Kidney (tissue), 14 donors: ENCODE results near the gene HSPB2. TPM values are rescaled to one million over a fixed set of nuclear protein-coding genes. Genes with fewer than 3 reads are reported as not detected.
"Not testable (repeated sequence)": the region's sequence is repeated elsewhere in the genome, so short reads cannot be mapped to it uniquely, and the experiment has no call there.

Experiments
- DNase-seq, 5 donors: peaks; one replicate each; pipeline ENCODE4 v3.0.0-alpha.2; 2013 to 2020
- FAIRE-seq: peaks from 2 replicates; lab custom pipeline; 2012; peaks lifted over from hg19 to GRCh38; lab: Jason Lieb, UNC
- H3K27ac ChIP-seq, 2 donors: one replicate each; pipeline ENCODE4 v1.7.0; 2013; ENCODE audit warnings: low read depth in 2 of 2, low read length in 2 of 2, inconsistent platforms in 1 of 2
- H3K27me3 ChIP-seq: one replicate; pipeline ENCODE4 v1.7.1; 2013; ENCODE audit warnings: low read length, inconsistent platforms; ENCODE audit not compliant: control insufficient read depth, insufficient read depth
- H3K36me3 ChIP-seq, 3 donors: one replicate each; pipeline versions ENCODE4 v1.7.0 to v1.7.1; 2013; ENCODE audit warnings: low read length in 3 of 3, control low read depth in 1 of 3, inconsistent platforms in 1 of 3; ENCODE audit not compliant: insufficient read depth in 3 of 3, control insufficient read depth in 2 of 3
- H3K4me1 ChIP-seq, 3 donors: one replicate each; pipeline versions ENCODE4 v1.7.0 to v1.7.1; 2013; ENCODE audit warnings: low read length in 3 of 3, inconsistent platforms in 1 of 3, low read depth in 1 of 3; ENCODE audit not compliant: control insufficient read depth in 2 of 3, insufficient read depth in 2 of 3
- H3K4me3 ChIP-seq, 3 donors: one replicate each; pipeline versions ENCODE4 v1.7.0 to v1.8.1; 2013; ENCODE audit warnings: low read length in 3 of 3, control low read depth in 1 of 3, inconsistent platforms in 1 of 3
- H3K9ac ChIP-seq, 3 donors: one replicate each; pipeline versions ENCODE4 v1.7.0 to v1.7.1; 2013; ENCODE audit warnings: low read length in 3 of 3, control low read depth in 1 of 3, inconsistent platforms in 1 of 3
- H3K9me3 ChIP-seq, 3 donors: one replicate each; pipeline versions ENCODE4 v1.7.0 to v1.7.1; 2013; ENCODE audit warnings: low read length in 3 of 3, control low read depth in 1 of 3, inconsistent platforms in 1 of 3; ENCODE audit not compliant: control insufficient read depth in 2 of 3, insufficient read depth in 1 of 3
- CTCF ChIP-seq: IDR thresholded peaks from 3 replicates; pipeline ENCODE4 v1.5.1; 2012; ENCODE audit warnings: mild to moderate bottlenecking, moderate library complexity, borderline replicate concordance; ENCODE audit not compliant: insufficient read depth; ENCODE audit errors: extremely low read depth
- intact Hi-C: fragments of 100-400 bp; cut with DNase I; formaldehyde crosslinking; loops from one replicate; pipeline ENCODE4 v1.11.1; 2022
- polyA plus RNA-seq: library from polyadenylated mRNA; stranded (reverse); fragments of 350-450 nt; fragmentation: Illumina TruSeq; extraction: RNeasy Lipid Tissue Mini Kit (QIAGEN cat#74804); gene quantifications from one replicate; pipeline ENCODE4 v1.2.3, GENCODE V29; 2014; ENCODE audit warnings: low read depth, low replicate concordance; ENCODE audit not compliant: insufficient read depth
- total RNA-seq: library from RNA; stranded (reverse); fragmentation: NEBNext Ultra II Directional; extraction: Animal tissue kit (Norgen Biotek cat#: 25700); gene quantifications from one replicate; pipeline ENCODE4 v1.2.1, GENCODE V29; 2021
- donor health status: control.
- donor health status: control.
- donor health status: control.
- donor health status: control.
- donor health status: control.
- donor health status: DM: yes; HTN: yes; CAD: no.
- donor health status: Normal renal cell carcinoma (clear cell type).

The HSPB2 gene
- total and polyA plus RNA-seq, 2 donors from 2014 or later, result 4.4 to 15.7 TPM

GRCh38 chr11:111932611-111932950, 20.0 kb downstream of the HSPB2 start:
- Histone ChIP-seq H3K27me3 (no peaks in the 10 kb centered on the region), H3K9me3 (no peaks in the 10 kb centered on the region), H3K4me1 (peaks cover 7 to 12% (median 10%) of the 10 kb centered on the region in 3 donors), H3K4me3 (no peak overlapping the region), H3K9ac (no peak overlapping the region), H3K27ac (no peak overlapping the region), H3K36me3 (no peaks in the 10 kb centered on the region)
- FAIRE-seq (no peak), DNase-seq (no peak)
- no peak for TF ChIP-seq CTCF
- intact Hi-C loops, result loop anchor here (10.0 kb wide), 1 partner anchor 52 kb away; no protein-coding TSS in a partner anchor

GRCh38 chr11:111933176-111933575, 20.6 kb downstream of the HSPB2 start:
- not testable (repeated sequence) for H3K9me3 ChIP-seq, H3K4me3 ChIP-seq, FAIRE-seq, H3K36me3 ChIP-seq, H3K27me3 ChIP-seq, H3K9ac ChIP-seq, H3K27ac ChIP-seq, DNase-seq
- intact Hi-C loops, result loop anchor here (10.0 kb wide), 1 partner anchor 52 kb away; no protein-coding TSS in a partner anchor
- H3K4me1 ChIP-seq, result peaks cover 10 to 12% (median 10%) of the 10 kb centered on the region in 3 donors

- FAIRE-seq (no peak), DNase-seq (no peak)
- TF ChIP-seq CTCF, result no peak
- Histone ChIP-seq H3K4me1 (peaks cover 10 to 12% (median 10%) of the 10 kb centered on the region in 3 donors), H3K27me3 (no peaks in the 10 kb centered on the region), H3K27ac (no peak overlapping the region), H3K4me3 (no peak overlapping the region), H3K9ac (no peak overlapping the region), H3K9me3 (no peaks in the 10 kb centered on the region), H3K36me3 (no peaks in the 10 kb centered on the region)
- intact Hi-C loops, result loop anchor here (10.0 kb wide), 1 partner anchor 51 kb away; no protein-coding TSS in a partner anchor
These were observed 21.3 kb downstream of the HSPB2 start for GRCh38 chr11:111933872-111934271.

GRCh38 chr11:111934306-111934705, 21.8 kb downstream of the HSPB2 start:
- peaks cover 10 to 12% (median 10%) of the 10 kb centered on the region in 3 donors for H3K4me1 ChIP-seq
- H3K4me3 ChIP-seq, result no peak overlapping the region
- FAIRE-seq, result no peak
- H3K9me3 ChIP-seq, result no peaks in the 10 kb centered on the region
- no peak for DNase-seq
- intact Hi-C loops, result loop anchor here (10.0 kb wide), 1 partner anchor 50 kb away; no protein-coding TSS in a partner anchor
- no peaks in the 10 kb centered on the region for H3K36me3 ChIP-seq
- no peak for TF ChIP-seq CTCF
- H3K27me3 ChIP-seq, result no peaks in the 10 kb centered on the region
- H3K9ac ChIP-seq, result no peak overlapping the region
- no peak overlapping the region for H3K27ac ChIP-seq
